Skeletal muscle tissue (tissue), 4 donors: Measurements from ENCODE around the gene ANKMY1. TPM values are rescaled to one million over a fixed set of nuclear protein-coding genes. Genes with fewer than 3 reads are reported as not detected.
A peak's percentile ranks its signal among the peaks of the same experiment; 100 is the strongest.

Experiments used
- H3K27ac ChIP-seq: one replicate; pipeline ENCODE4 v1.7.0; 2013; ENCODE audit warnings: mild to moderate bottlenecking, low read depth, low read length, inconsistent platforms
- H3K27me3 ChIP-seq, 3 donors: one replicate each; pipeline ENCODE4 v1.7.0; 2013; ENCODE audit warnings: low read length in 3 of 3; ENCODE audit not compliant: control insufficient read depth in 3 of 3, insufficient read depth in 3 of 3
- H3K36me3 ChIP-seq, 3 donors: one replicate each; pipeline ENCODE4 v1.7.0; 2013; ENCODE audit warnings: low read length in 3 of 3; ENCODE audit not compliant: control insufficient read depth in 3 of 3, insufficient read depth in 3 of 3
- H3K4me1 ChIP-seq, 3 donors: one replicate each; pipeline ENCODE4 v1.7.0; 2013; ENCODE audit warnings: low read length in 3 of 3, mild to moderate bottlenecking in 3 of 3; ENCODE audit not compliant: control insufficient read depth in 3 of 3, insufficient read depth in 3 of 3
- H3K4me3 ChIP-seq, 3 donors: one replicate each; pipeline ENCODE4 v1.7.0; 2013; ENCODE audit warnings: low read length in 3 of 3
- H3K9ac ChIP-seq, 3 donors: one replicate each; pipeline ENCODE4 v1.7.0; 2013; ENCODE audit warnings: low read length in 3 of 3, mild to moderate bottlenecking in 3 of 3, moderate library complexity in 2 of 3, low read depth in 1 of 3
- H3K9me3 ChIP-seq, 3 donors: one replicate each; pipeline ENCODE4 v1.7.0; 2013; ENCODE audit warnings: low read length in 3 of 3; ENCODE audit not compliant: control insufficient read depth in 3 of 3
- total RNA-seq: library from RNA; depleted of rRNA; stranded (reverse); fragments of >200 nt; gene quantifications from one replicate; pipeline ENCODE4 v1.2.3, GENCODE V29; 2014
- donor health status: Osteomylitis.

The ANKMY1 gene
- total RNA-seq, 1 donor from 2014 or later, result 5.2 TPM

- Histone ChIP-seq H3K27ac (no peak overlapping the region), H3K9me3 (no peaks in the 10 kb centered on the region), H3K4me3 (no peak overlapping the region), H3K36me3 (peaks cover 25 to 30% (median 26%) of the 10 kb centered on the region in 3 donors), H3K4me1 (peaks cover 31 to 44% (median 31%) of the 10 kb centered on the region in 3 donors), H3K9ac (peak overlapping the region in 2 of 3 donors; percentile 3 to 99), H3K27me3 (no peaks in the 10 kb centered on the region)
These were observed 30.9 kb upstream of the ANKMY1 start for GRCh38 chr2:240588669-240589068.

GRCh38 chr2:240588006-240588655 is 30.3 kb upstream of the ANKMY1 start:
- no peak overlapping the region for H3K27ac ChIP-seq
- H3K9me3 ChIP-seq, result no peaks in the 10 kb centered on the region
- H3K4me3 ChIP-seq, result peak overlapping the region; percentile 79 to 98 (median 81)
- H3K9ac ChIP-seq, result peak overlapping the region; percentile 87 to 99 (median 98)
- no peaks in the 10 kb centered on the region for H3K27me3 ChIP-seq
- H3K36me3 ChIP-seq, result peaks cover 25 to 29% (median 26%) of the 10 kb centered on the region in 3 donors
- peaks cover 31 to 47% (median 31%) of the 10 kb centered on the region in 3 donors for H3K4me1 ChIP-seq

GRCh38 chr2:240586919-240587800 is 29.4 kb upstream of the ANKMY1 start:
- Histone ChIP-seq H3K27ac (peak overlapping the region; percentile 92), H3K4me3 (peak overlapping the region; percentile 79 to 98 (median 81)), H3K9ac (peak overlapping the region; percentile 87 to 99 (median 98)), H3K36me3 (peaks cover 21% of the 10 kb centered on the region in 3 donors), H3K27me3 (no peaks in the 10 kb centered on the region), H3K9me3 (no peaks in the 10 kb centered on the region), H3K4me1 (peaks cover 31 to 47% (median 31%) of the 10 kb centered on the region in 3 donors)

GRCh38 chr2:240586198-240586918 is 28.6 kb upstream of the ANKMY1 start, which contains the start of gene CAPN10:
CAPN10 (plus strand) TSS chr2:240586734; CDS start chr2:240586912, 178 bp downstream.
- H3K9me3 ChIP-seq, result no peaks in the 10 kb centered on the region
- H3K36me3 ChIP-seq, result peaks cover 14 to 19% (median 16%) of the 10 kb centered on the region in 3 donors
- H3K9ac ChIP-seq, result peak within 1 kb of the TSS; percentile 98 to 99 (median 99)
- peaks cover 31 to 47% (median 31%) of the 10 kb centered on the region in 3 donors for H3K4me1 ChIP-seq
- no peaks in the 10 kb centered on the region for H3K27me3 ChIP-seq
- peak within 1 kb of the TSS; percentile 96 to 98 (median 98) for H3K4me3 ChIP-seq
- H3K27ac ChIP-seq, result peak within 1 kb of the TSS; percentile 92

- H3K9ac ChIP-seq, result peak overlapping the region; percentile 98 to 99 (median 99)
- peaks cover 31 to 48% (median 31%) of the 10 kb centered on the region in 3 donors for H3K4me1 ChIP-seq
- peak overlapping the region; percentile 96 to 98 (median 98) for H3K4me3 ChIP-seq
- H3K27me3 ChIP-seq, result no peaks in the 10 kb centered on the region
- H3K36me3 ChIP-seq, result peaks cover 10 to 16% (median 10%) of the 10 kb centered on the region in 3 donors
- peaks cover 0 to 2% (median 0%) of the 10 kb centered on the region in 3 donors for H3K9me3 ChIP-seq
- peak overlapping the region; percentile 92 for H3K27ac ChIP-seq
These were observed 28.0 kb upstream of the ANKMY1 start for GRCh38 chr2:240585681-240586197.

GRCh38 chr2:240585101-240585500 is 27.3 kb upstream of the ANKMY1 start:
- Histone ChIP-seq H3K27me3 (no peaks in the 10 kb centered on the region), H3K36me3 (peaks cover 8 to 10% (median 8%) of the 10 kb centered on the region in 3 donors), H3K4me1 (peaks cover 33 to 52% (median 33%) of the 10 kb centered on the region in 3 donors), H3K9ac (peak overlapping the region; percentile 98 to 99 (median 99)), H3K4me3 (peak overlapping the region; percentile 96 to 98 (median 98)), H3K9me3 (peaks cover 0 to 2% (median 0%) of the 10 kb centered on the region in 3 donors), H3K27ac (no peak overlapping the region)

- peak overlapping the region in 2 of 3 donors; percentile 98 to 99 for H3K9ac ChIP-seq
- H3K27ac ChIP-seq, result no peak overlapping the region
- H3K4me3 ChIP-seq, result peak overlapping the region; percentile 96 to 98 (median 98)
- no peaks in the 10 kb centered on the region for H3K27me3 ChIP-seq
- H3K9me3 ChIP-seq, result peaks cover 0 to 2% (median 0%) of the 10 kb centered on the region in 3 donors
- H3K4me1 ChIP-seq, result peaks cover 38 to 57% (median 38%) of the 10 kb centered on the region in 3 donors
- peaks cover 3 to 7% (median 3%) of the 10 kb centered on the region in 3 donors for H3K36me3 ChIP-seq
These were observed 26.8 kb upstream of the ANKMY1 start for GRCh38 chr2:240584486-240585031.

GRCh38 chr2:240583774-240584173 is 26.0 kb upstream of the ANKMY1 start:
- Histone ChIP-seq H3K9ac (no peak overlapping the region), H3K4me3 (no peak overlapping the region), H3K36me3 (peaks cover 0 to 5% (median 0%) of the 10 kb centered on the region in 3 donors), H3K27me3 (no peaks in the 10 kb centered on the region), H3K4me1 (peaks cover 38 to 60% (median 40%) of the 10 kb centered on the region in 3 donors), H3K9me3 (peaks cover 0 to 2% (median 0%) of the 10 kb centered on the region in 3 donors), H3K27ac (no peak overlapping the region)

GRCh38 chr2:240582781-240583180 is 25.0 kb upstream of the ANKMY1 start:
- Histone ChIP-seq H3K36me3 (peaks cover 0 to 8% (median 5%) of the 10 kb centered on the region in 3 donors), H3K4me3 (no peak overlapping the region), H3K9ac (no peak overlapping the region), H3K27ac (no peak overlapping the region), H3K4me1 (peaks cover 31 to 50% (median 32%) of the 10 kb centered on the region in 3 donors), H3K27me3 (no peaks in the 10 kb centered on the region), H3K9me3 (peaks cover 0 to 2% (median 0%) of the 10 kb centered on the region in 3 donors)
